SU-DHL-6 (cell line): Measurements from ENCODE around the gene CYTH4.

ENCODE experiments used
- H2AFZ ChIP-seq: fragments of 200-600 bp; sonication (generic); 2 replicates; pipeline ENCODE4 v1.6.1; 2014; ENCODE audit warnings: low read depth, mild to moderate bottlenecking, moderate library complexity, mixed read lengths, antibody characterized with exemption, low read length; ENCODE audit not compliant: severe bottlenecking
- H3F3A ChIP-seq: fragments of 200-600 bp; shearing (Covaris generic); 2 replicates; pipeline ENCODE4 v1.6.0; 2016; ENCODE audit warnings: antibody characterized with exemption, mild to moderate bottlenecking; ENCODE audit not compliant: insufficient read depth
- H3K27ac ChIP-seq: fragments of 200-600 bp; sonication (generic); 2 replicates; pipeline ENCODE4 v1.5.1; 2016; ENCODE audit warnings: low read depth, mild to moderate bottlenecking, low read length, moderate library complexity, mixed read lengths
- H3K27me3 ChIP-seq: fragments of 200-600 bp; sonication (generic), shearing (Covaris generic); 2 replicates; pipeline ENCODE4 v1.6.0; 2014; ENCODE audit warnings: mild to moderate bottlenecking, low read length
- H3K36me3 ChIP-seq: fragments of 200-600 bp; sonication (generic); 2 replicates; pipeline ENCODE4 v1.6.1; 2014; ENCODE audit warnings: mild to moderate bottlenecking, low read length, mixed read lengths
- H3K4me2 ChIP-seq: fragments of 300-600, 200-600 bp; shearing (Covaris generic), sonication (generic); 2 replicates; pipeline ENCODE4 v1.6.0; 2014; ENCODE audit warnings: low read length, low read depth, mild to moderate bottlenecking; ENCODE audit not compliant: poor library complexity, severe bottlenecking
- H3K4me3 ChIP-seq: fragments of 200-600 bp; sonication (generic); 2 replicates; pipeline ENCODE4 v1.5.1; 2014; ENCODE audit warnings: antibody characterized with exemption, low read length, mild to moderate bottlenecking, mixed read lengths; ENCODE audit not compliant: insufficient read depth, poor library complexity, severe bottlenecking
- H3K79me2 ChIP-seq: fragments of 200-600 bp; sonication (generic); 2 replicates; pipeline ENCODE4 v1.6.1; 2014; ENCODE audit warnings: mild to moderate bottlenecking, low read length, moderate library complexity; ENCODE audit not compliant: insufficient read depth
- H3K9ac ChIP-seq: fragments of 200-600 bp; sonication (generic); 2 replicates; pipeline ENCODE4 v1.7.0; 2014; ENCODE audit warnings: mild to moderate bottlenecking, low read length
- H3K9me2 ChIP-seq: fragments of 200-600 bp; sonication (generic); replicated peaks from 2 replicates; pipeline ENCODE4 v1.6.1; 2014; ENCODE audit warnings: low read length; ENCODE audit not compliant: insufficient read depth
- H3K9me3 ChIP-seq: fragments of 200-600 bp; sonication (generic); 2 replicates; pipeline ENCODE4 v1.6.1; 2014; ENCODE audit warnings: low read length, mixed read lengths; ENCODE audit not compliant: insufficient read depth
- H4K20me1 ChIP-seq: fragments of 200-600 bp; sonication (generic); 2 replicates; pipeline ENCODE4 v1.6.1; 2014; ENCODE audit warnings: low read depth, mild to moderate bottlenecking, antibody characterized with exemption, low read length, moderate library complexity, mixed read lengths
- EZH2phosphoT487 ChIP-seq: fragments of 200-600 bp; sonication (generic), shearing (Covaris generic); conservative IDR thresholded peaks from 2 replicates; pipeline ENCODE4 v1.6.1; 2018; ENCODE audit warnings: mild to moderate bottlenecking, antibody characterized with exemption, low read length, moderate library complexity, mixed read lengths
- TF ChIP-seq, protein P1 (sequence below): fragments of 200-600 bp; sonication (generic); IDR thresholded peaks from one replicate; pipeline ENCODE4 v1.5.1; 2017; ENCODE audit warnings: antibody characterized with exemption, mild to moderate bottlenecking, low read length, moderate library complexity; ENCODE audit not compliant: insufficient read depth, poor library complexity, severe bottlenecking

CYTH4 gene

DNA sequence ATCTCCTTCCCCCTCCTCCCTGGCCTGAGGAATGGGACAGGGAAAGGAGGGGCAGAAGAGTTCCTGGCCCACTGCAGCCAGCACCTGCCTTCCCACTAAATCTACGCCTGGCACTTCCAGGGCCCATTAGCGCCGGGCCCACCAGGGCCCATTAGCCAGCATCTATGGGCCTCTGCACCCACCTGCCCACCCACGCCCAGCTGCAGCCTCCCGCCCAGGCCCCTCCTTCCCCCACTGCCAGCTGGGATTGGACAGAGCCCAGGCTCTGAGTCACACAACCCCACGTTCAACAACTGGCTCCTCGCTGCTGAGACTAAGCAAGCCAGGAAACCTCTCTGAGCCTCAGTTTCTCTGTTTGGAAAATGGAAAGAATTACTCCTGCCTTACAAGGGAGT, 48.7 kb downstream of the CYTH4 start:
- Histone ChIP-seq H3F3A (no peaks in the 10 kb centered on the region), H3K79me2 (no peaks in the 10 kb centered on the region), H2AFZ (no peak overlapping the region), H3K4me3 (no peak overlapping the region), H3K4me2 (no peak overlapping the region), H3K9ac (no peak overlapping the region), H3K9me2 (no peaks in the 10 kb centered on the region), H3K27me3 (no peaks in the 10 kb centered on the region), H3K9me3 (no peaks in the 10 kb centered on the region), H3K27ac (no peak overlapping the region), H3K36me3 (no peaks in the 10 kb centered on the region), H4K20me1 (no peaks in the 10 kb centered on the region)
- TF ChIP-seq EZH2phosphoT487, result no peak
- TF ChIP-seq, protein P1, sequence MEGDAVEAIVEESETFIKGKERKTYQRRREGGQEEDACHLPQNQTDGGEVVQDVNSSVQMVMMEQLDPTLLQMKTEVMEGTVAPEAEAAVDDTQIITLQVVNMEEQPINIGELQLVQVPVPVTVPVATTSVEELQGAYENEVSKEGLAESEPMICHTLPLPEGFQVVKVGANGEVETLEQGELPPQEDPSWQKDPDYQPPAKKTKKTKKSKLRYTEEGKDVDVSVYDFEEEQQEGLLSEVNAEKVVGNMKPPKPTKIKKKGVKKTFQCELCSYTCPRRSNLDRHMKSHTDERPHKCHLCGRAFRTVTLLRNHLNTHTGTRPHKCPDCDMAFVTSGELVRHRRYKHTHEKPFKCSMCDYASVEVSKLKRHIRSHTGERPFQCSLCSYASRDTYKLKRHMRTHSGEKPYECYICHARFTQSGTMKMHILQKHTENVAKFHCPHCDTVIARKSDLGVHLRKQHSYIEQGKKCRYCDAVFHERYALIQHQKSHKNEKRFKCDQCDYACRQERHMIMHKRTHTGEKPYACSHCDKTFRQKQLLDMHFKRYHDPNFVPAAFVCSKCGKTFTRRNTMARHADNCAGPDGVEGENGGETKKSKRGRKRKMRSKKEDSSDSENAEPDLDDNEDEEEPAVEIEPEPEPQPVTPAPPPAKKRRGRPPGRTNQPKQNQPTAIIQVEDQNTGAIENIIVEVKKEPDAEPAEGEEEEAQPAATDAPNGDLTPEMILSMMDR, result no peak

DNA sequence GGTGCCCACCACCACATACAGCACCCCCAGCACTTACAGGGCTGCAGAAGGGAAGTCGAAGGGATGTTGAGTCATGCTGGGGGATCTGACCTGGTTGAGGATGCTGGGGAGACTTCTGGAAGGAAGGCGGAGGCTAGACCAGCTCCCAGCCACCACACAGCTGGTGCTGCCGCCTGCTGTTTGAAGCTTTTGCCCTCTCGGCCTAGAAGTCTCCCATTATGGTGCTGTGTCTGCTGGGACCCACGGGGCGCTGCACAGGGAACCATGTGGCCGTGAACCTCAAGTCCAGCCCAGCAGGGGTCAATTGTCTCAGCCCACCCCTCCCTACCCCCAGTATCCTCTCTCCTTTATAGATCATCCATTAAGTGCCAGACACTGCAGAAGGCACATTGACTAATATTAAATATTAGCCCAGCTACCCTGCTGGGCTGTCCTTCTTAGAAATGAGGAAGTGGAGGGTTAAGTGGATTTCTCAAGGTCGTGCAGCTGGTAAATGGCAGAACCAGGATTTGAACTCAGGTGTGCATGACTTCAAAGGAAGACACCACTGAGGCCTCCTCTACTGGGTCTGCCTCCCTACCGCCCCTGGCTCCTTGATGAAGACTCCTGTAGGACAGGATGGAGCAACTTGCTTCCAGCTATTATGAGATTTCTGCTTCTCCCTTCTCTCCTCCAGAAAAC, 49.7 kb downstream of the CYTH4 start:
- no peak overlapping the region for H3K27ac ChIP-seq
- no peaks in the 10 kb centered on the region for H3K79me2 ChIP-seq
- H2AFZ ChIP-seq, result no peak overlapping the region
- no peaks in the 10 kb centered on the region for H4K20me1 ChIP-seq
- H3K9me3 ChIP-seq, result no peaks in the 10 kb centered on the region
- H3K4me3 ChIP-seq, result no peak overlapping the region
- no peak for TF ChIP-seq EZH2phosphoT487
- TF ChIP-seq, protein P1, result no peak
- no peaks in the 10 kb centered on the region for H3K36me3 ChIP-seq
- no peak overlapping the region for H3K4me2 ChIP-seq
- H3F3A ChIP-seq, result no peaks in the 10 kb centered on the region
- no peaks in the 10 kb centered on the region for H3K9me2 ChIP-seq
- H3K9ac ChIP-seq, result no peak overlapping the region
- no peaks in the 10 kb centered on the region for H3K27me3 ChIP-seq

- Histone ChIP-seq H3K27ac (no peak overlapping the region), H3K27me3 (no peaks in the 10 kb centered on the region), H3K4me3 (no peak overlapping the region), H3K9me2 (no peaks in the 10 kb centered on the region), H3K4me2 (no peak overlapping the region), H3K36me3 (no peaks in the 10 kb centered on the region), H3K9ac (no peak overlapping the region), H3K9me3 (no peaks in the 10 kb centered on the region), H4K20me1 (no peaks in the 10 kb centered on the region), H3K79me2 (no peaks in the 10 kb centered on the region), H2AFZ (no peak overlapping the region), H3F3A (no peaks in the 10 kb centered on the region)
- no peak for TF ChIP-seq EZH2phosphoT487
- TF ChIP-seq, protein P1, result no peak
Measured at GRCh38 chr22:37333724-37334460, 51.6 kb downstream of the CYTH4 start.
